HG03439 (cell line): ENCODE measurements around the gene RAB3IP.
"Not testable (repeated sequence)": the region's sequence is repeated elsewhere in the genome, so short reads cannot be mapped to it uniquely, and the experiment has no call there.

Experiments used
- ATAC-seq: cut with Tn5 transposase; IDR thresholded peaks from one replicate; pipeline ENCODE4 v1.9.1; 2021; ENCODE audit warnings: mild to moderate bottlenecking, moderate library complexity; ENCODE audit not compliant: unreplicated experiment

RAB3IP gene

DNA sequence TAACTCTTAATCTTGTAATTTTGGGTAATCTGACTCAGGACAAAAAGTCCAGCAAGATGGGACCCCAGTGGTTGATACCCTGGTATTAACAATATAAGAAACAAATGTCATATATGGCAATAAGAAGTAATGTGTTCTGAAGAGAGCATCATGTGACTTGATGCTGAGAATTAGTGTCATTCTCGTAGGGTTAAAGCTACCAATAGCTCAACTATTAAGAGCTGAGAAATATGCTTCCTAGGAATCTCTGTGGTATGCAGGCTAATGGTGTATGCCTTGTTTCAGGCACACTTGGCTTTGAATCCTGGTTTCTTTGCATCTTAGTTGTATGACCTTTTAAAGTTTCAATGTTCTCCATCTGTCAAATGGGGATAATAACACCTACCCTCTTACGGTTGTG lies 95.5 kb downstream of the RAB3IP start:
- no peak for ATAC-seq

- ATAC-seq, result no peak
Observed at GRCh38 chr12:69834576-69834975, 95.9 kb downstream of the RAB3IP start.

DNA sequence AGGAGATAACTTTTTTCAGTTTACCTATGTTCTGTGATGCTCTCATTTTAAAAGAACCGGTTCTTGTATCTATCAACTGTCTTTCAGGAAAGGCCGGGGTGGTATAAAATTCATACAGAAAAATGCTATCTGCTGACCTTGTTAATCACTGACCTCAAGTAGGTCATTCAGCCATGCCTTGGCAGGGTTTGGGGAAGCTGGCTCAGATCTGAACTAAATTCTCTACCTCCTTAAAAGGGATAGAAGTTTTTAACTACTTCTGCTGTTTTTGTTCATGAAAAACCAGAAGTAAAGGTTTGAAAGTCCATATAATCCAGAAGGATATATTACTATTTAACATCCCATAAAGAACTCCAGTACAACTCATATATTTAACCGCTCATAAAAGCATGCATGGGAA lies 96.4 kb downstream of the RAB3IP start:
- no peak for ATAC-seq

GRCh38 chr12:69836015-69836414 lies 97.4 kb downstream of the RAB3IP start:
- no peak for ATAC-seq

DNA sequence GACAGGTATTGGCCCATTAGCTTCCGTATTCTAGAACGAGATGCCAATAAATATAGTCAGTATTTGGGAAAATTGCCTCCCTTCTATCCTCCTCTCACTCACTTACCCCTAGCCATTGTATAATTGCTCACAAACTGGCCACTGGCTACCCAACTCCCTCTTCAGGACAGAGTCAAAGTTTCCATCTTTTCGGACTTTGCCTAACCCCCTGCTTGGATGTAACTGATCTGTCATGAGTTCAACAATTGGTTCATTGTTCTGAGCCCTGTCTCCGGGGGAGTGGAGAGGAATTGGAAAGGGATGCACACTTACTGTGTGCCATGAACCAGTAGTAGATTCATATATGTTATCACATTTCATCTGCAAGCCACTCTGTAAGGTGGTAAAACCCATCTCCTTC lies 98.5 kb downstream of the RAB3IP start:
- ATAC-seq, result no peak

GRCh38 chr12:69837657-69838415 lies 99.2 kb downstream of the RAB3IP start:
- no peak for ATAC-seq

DNA sequence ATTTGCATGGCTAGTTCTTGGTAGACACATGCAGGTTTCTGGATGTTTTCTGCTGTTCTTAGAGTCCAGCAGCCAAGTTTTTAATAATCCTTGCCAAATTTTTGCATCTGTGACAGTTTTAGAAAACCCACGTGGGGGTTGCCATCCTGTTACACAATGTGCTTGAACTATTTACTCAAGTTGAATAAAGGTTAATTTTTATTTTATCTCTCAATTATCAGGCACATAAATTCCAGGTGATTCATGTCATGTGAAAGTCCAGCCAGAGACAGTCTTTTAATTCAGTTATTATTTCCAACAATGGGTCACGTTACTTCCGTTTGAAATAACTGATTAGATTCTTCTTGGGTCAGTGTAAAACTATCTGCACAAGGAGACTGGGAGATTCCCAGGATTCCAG lies 102.1 kb downstream of the RAB3IP start:
- no peak for ATAC-seq

GRCh38 chr12:69843608-69844007 lies 104.9 kb downstream of the RAB3IP start:
- no peak for ATAC-seq

DNA sequence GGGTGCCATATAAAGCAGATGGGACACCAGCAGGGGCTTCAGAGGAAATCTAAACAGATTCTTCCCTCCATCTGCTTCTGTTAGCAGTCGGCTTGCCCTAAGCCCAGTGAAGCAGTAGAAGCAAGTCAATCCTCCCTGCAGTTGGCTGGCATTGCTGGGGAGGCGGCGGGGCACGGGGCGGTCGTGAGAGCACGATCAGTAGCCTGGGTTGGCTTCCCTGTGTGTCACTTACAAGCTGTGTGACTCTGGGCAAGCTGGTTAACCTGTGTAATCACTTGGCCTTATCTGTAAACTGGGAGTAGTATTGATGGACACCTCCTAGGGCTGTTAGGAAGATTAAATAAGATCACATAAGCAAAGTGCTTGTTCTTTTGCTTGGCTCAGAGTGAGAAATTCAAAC lies 105.8 kb downstream of the RAB3IP start:
- no peak for ATAC-seq

- no peak for ATAC-seq
Observed at GRCh38 chr12:69844836-69845235, 106.2 kb downstream of the RAB3IP start.

GRCh38 chr12:69846976-69847375 lies 108.3 kb downstream of the RAB3IP start:
- no peak for ATAC-seq

GRCh38 chr12:69851976-69852375 lies 113.3 kb downstream of the RAB3IP start:
- ATAC-seq, result no peak

DNA sequence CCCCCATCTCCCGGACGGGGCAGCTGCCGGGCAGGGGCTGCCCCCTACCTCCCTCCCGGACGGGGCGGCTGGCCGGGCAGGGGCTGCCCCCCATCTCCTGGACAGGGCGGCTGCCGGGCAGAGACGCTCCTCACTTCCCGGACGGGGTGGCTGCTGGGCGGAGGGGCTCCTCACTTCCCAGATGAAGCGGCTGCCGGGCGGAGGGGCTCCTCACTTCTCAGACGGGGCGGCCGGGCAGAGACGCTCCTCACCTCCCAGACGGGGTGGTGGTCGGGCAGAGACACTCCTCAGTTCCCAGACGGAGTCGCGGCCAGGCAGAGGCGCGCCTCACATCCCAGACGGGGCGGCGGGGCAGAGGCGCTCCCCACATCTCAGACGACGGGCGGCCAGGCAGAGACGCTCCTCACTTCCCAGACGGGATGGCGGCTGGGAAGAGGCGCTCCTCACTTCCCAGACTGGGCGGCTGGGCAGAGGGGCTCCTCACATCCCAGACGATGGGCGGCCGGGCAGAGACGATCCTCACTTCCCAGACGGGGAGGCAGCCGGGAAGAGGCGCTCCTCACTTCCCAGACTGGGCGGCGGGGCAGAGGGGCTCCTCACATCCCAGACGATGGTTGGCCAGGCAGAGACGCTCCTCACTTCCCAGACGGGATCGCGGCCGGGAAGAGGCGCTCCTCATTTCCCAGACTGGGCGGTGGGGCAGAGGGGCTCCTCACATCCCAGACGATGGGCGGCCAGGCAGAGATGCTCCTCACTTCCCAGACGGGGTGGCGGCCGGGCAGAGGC lies 114.7 kb downstream of the RAB3IP start:
- ATAC-seq, result not testable (repeated sequence)

GRCh38 chr12:69866698-69867097 lies 128.0 kb downstream of the RAB3IP start:
- no peak for ATAC-seq

DNA sequence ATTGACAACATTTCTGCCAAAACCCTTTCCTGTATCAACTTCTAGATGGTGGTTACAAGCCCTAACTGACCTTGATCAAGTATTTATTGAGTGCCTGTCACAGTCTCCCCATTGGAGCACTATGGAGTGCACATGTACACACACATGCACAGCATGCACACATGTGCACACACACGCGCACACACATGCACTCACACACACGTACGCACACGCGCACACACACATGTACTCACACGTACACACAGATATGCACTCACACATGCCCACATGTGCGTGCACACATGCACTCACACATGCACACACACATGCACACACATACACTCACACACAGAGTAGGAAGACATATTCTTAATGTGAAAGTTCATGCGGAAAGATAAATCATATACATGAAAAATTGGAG lies 130.0 kb downstream of the RAB3IP start:
- ATAC-seq, result no peak

- no peak for ATAC-seq
Observed at GRCh38 chr12:69872804-69873203, 134.1 kb downstream of the RAB3IP start.
